ENCODE data around the gene AFAP1. TPM values are rescaled to one million over a fixed set of nuclear protein-coding genes. Genes with fewer than 3 reads are reported as not detected.

AFAP1 gene
- total RNA-seq, 1 experiment from 2014 or later, result 27.6 TPM

DNA sequence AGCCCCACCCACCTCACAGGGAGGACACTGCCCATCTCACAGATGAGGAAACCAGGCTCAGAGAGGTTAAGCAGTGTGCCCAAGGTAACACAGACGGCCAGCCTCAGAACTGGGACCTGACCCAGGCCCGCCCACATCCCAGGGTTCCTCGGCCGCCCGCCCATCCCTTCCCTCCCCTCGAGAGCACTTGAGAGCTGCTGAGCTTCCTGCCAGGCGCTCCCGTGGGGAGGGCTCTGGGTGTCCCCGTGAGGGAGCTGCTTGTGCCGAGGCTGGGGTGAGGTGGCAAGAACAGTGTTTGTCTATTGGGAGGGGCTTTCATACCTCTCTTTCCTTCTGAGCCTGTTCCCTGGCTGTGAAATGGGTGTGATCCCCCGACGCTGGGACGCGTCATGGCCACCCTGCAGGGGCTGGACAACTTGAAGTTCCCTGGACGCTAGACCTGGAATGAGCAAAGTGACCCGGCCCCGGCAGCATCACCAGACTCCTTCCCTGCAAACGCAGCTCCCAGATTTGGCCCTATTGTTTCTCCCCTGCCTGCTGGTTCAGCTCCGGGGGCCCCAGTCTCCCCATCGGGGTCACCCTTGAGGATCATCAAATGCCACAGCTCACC lies 204.9 kb downstream of the AFAP1 start:
- Mint-ChIP-seq H3K27me3 (ENCODE audit: insufficient read depth, unreplicated experiment) (no peaks in the 10 kb centered on the region), H3K4me3 (ENCODE audit: unreplicated experiment) (no peak overlapping the region), H3K4me1 (ENCODE audit: low read depth, unreplicated experiment) (no peaks in the 10 kb centered on the region), H3K9me3 (ENCODE audit: unreplicated experiment) (no peaks in the 10 kb centered on the region), H3K36me3 (ENCODE audit: insufficient read depth, unreplicated experiment) (no peaks in the 10 kb centered on the region), H3K27ac (ENCODE audit: unreplicated experiment) (no peak overlapping the region)
- no TSS peak for BruUV-seq (replicated peaks)
- ChIA-PET CTCF (interaction anchor here (1.1 kb wide), 1 partner anchor 15 kb away, joined by 4 read pairs; no protein-coding TSS in a partner anchor), POLR2A (no interaction called here)
- TF ChIP-seq, protein P1, sequence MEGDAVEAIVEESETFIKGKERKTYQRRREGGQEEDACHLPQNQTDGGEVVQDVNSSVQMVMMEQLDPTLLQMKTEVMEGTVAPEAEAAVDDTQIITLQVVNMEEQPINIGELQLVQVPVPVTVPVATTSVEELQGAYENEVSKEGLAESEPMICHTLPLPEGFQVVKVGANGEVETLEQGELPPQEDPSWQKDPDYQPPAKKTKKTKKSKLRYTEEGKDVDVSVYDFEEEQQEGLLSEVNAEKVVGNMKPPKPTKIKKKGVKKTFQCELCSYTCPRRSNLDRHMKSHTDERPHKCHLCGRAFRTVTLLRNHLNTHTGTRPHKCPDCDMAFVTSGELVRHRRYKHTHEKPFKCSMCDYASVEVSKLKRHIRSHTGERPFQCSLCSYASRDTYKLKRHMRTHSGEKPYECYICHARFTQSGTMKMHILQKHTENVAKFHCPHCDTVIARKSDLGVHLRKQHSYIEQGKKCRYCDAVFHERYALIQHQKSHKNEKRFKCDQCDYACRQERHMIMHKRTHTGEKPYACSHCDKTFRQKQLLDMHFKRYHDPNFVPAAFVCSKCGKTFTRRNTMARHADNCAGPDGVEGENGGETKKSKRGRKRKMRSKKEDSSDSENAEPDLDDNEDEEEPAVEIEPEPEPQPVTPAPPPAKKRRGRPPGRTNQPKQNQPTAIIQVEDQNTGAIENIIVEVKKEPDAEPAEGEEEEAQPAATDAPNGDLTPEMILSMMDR (IDR thresholded peaks at IDR 0.05; ENCODE audit: insufficient read depth in 1 of 2, low read depth in 1 of 2, low read length in 1 of 2, severe bottlenecking in 1 of 2, unreplicated experiment in 1 of 2), result no peak
- Histone ChIP-seq H3K4me3 (ENCODE audit: low read depth, low read length) (no peak overlapping the region), H3K4me1 (no peaks in the 10 kb centered on the region), H3K9me3 (no peaks in the 10 kb centered on the region), H3K27me3 (replicated peaks; ENCODE audit: control insufficient read depth, insufficient read depth, low read length) (no peaks in the 10 kb centered on the region), H3K36me3 (ENCODE audit: control insufficient read depth, insufficient read depth, low read length) (no peaks in the 10 kb centered on the region)
- intact Hi-C loops (cut with micrococcal nuclease; ENCODE audit: unreplicated experiment), result no loop called here
- DNase-seq, result no peak

DNA sequence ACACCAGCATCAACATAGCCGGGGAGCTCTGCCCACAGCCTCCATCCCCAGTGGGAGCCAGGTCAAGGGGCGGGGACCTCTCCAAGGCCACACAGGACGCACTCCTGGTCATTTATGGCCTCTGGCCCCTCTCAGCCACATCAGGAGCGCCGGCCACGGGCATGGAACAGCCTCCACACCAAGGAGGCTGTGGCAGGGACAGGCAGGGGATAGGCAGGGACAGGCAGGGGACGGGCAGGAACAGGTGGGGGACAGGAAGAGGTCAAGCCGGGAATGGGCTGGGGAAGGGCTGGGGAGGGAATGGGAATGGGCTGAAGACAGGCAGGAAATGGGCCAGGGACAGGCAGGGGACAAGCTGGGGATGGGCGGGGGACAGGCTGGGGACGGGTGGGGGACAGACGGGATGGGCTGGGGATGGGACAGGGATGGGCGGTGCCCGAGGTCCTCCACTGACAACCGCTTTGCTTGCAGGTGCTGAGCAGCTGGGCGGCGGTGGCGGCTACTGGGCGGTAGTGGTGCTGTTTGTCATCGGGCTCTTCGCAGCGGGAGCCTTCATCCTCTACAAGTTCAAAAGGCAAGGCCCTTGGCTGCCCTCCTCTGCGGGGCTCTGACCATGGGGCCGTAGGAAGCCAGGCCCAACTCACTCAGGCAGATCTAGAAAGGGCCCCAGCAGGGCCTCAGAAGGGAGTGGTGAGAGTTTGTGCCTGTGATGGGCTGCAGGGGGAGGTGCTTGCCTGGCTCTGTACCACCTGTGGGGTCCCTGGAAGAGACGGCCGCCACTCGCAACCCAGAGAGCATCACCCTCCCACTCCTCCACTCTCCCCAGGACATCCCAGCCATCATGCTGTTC lies 205.6 kb downstream of the AFAP1 start:
- Histone ChIP-seq H3K9me3 (no peaks in the 10 kb centered on the region), H3K4me1 (no peaks in the 10 kb centered on the region), H3K4me3 (ENCODE audit: low read depth, low read length) (no peak overlapping the region), H3K36me3 (ENCODE audit: control insufficient read depth, insufficient read depth, low read length) (no peaks in the 10 kb centered on the region), H3K27me3 (replicated peaks; ENCODE audit: control insufficient read depth, insufficient read depth, low read length) (no peaks in the 10 kb centered on the region)
- Mint-ChIP-seq H3K27ac (ENCODE audit: unreplicated experiment) (no peak overlapping the region), H3K9me3 (ENCODE audit: unreplicated experiment) (no peaks in the 10 kb centered on the region), H3K36me3 (ENCODE audit: insufficient read depth, unreplicated experiment) (no peaks in the 10 kb centered on the region), H3K4me1 (ENCODE audit: low read depth, unreplicated experiment) (no peaks in the 10 kb centered on the region), H3K4me3 (ENCODE audit: unreplicated experiment) (no peak overlapping the region), H3K27me3 (ENCODE audit: insufficient read depth, unreplicated experiment) (no peaks in the 10 kb centered on the region)
- TF ChIP-seq, protein P1 (IDR thresholded peaks at IDR 0.05; ENCODE audit: insufficient read depth in 1 of 2, low read depth in 1 of 2, low read length in 1 of 2, severe bottlenecking in 1 of 2, unreplicated experiment in 1 of 2), result no peak
- BruUV-seq (replicated peaks), result no TSS peak
- ChIA-PET CTCF (no interaction called here), POLR2A (no interaction called here)
- intact Hi-C loops (cut with micrococcal nuclease; ENCODE audit: unreplicated experiment), result no loop called here
- DNase-seq, result no peak

DNA sequence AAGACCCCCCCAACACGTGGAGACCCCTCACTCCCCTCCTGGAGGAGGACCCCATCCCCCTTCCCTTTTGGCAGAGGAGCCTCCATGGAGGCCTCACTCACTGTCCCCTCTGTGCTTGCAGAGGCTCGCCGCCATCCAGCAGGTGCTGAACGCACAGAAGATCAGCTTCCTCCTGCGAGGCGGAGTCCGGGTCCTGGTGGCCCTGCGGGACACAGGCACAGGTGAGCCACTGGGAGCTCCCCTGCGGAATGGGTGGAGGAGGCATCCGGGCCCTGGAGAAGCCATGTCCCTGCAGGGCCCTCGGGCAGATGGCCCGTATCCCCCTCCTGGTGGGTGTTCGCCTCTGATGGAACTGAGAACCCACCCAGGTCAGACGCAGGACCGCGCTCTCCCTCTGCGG lies 206.5 kb downstream of the AFAP1 start:
- Mint-ChIP-seq H3K36me3 (ENCODE audit: insufficient read depth, unreplicated experiment) (no peaks in the 10 kb centered on the region), H3K9me3 (ENCODE audit: unreplicated experiment) (no peaks in the 10 kb centered on the region), H3K4me1 (ENCODE audit: low read depth, unreplicated experiment) (no peaks in the 10 kb centered on the region), H3K27me3 (ENCODE audit: insufficient read depth, unreplicated experiment) (no peaks in the 10 kb centered on the region), H3K4me3 (ENCODE audit: unreplicated experiment) (no peak overlapping the region), H3K27ac (ENCODE audit: unreplicated experiment) (no peak overlapping the region)
- Histone ChIP-seq H3K9me3 (no peaks in the 10 kb centered on the region), H3K27me3 (replicated peaks; ENCODE audit: control insufficient read depth, insufficient read depth, low read length) (no peaks in the 10 kb centered on the region), H3K4me1 (no peaks in the 10 kb centered on the region), H3K4me3 (ENCODE audit: low read depth, low read length) (no peak overlapping the region), H3K36me3 (ENCODE audit: control insufficient read depth, insufficient read depth, low read length) (no peaks in the 10 kb centered on the region)
- intact Hi-C loops (cut with micrococcal nuclease; ENCODE audit: unreplicated experiment), result no loop called here
- TF ChIP-seq, protein P1 (IDR thresholded peaks at IDR 0.05; ENCODE audit: insufficient read depth in 1 of 2, low read depth in 1 of 2, low read length in 1 of 2, severe bottlenecking in 1 of 2, unreplicated experiment in 1 of 2), result no peak
- no peak for DNase-seq
- POLR2A ChIA-PET, result no interaction called here
- CTCF ChIA-PET, result no interaction called here
- BruUV-seq (replicated peaks), result no TSS peak

Measured in Caco-2 (cell line).